Breast epithelium (tissue), 4 donors: ENCODE data around the gene DTL. TPM values are rescaled to one million over a fixed set of nuclear protein-coding genes. Genes with fewer than 3 reads are reported as not detected.

Source experiments
- DNase-seq, 2 donors: peaks; one replicate each; pipeline ENCODE4 v3.0.0-alpha.2; 2019; ENCODE audit warnings: low spot score in 2 of 2
- H3K27ac ChIP-seq, 2 donors: fragments of 200-600 bp; sonication (generic) in 1 of 2; one replicate each; pipeline ENCODE4 v1.5.1; 2016 to 2019; ENCODE audit warnings: mild to moderate bottlenecking in 1 of 2
- H3K27me3 ChIP-seq, 2 donors: fragments of 200-600 bp; sonication (generic) in 1 of 2; one replicate each; pipeline versions ENCODE4 v1.5.1 to v1.6.0; 2017 to 2019; ENCODE audit warnings: control low read depth in 1 of 2, mild to moderate bottlenecking in 1 of 2
- H3K36me3 ChIP-seq: fragments of 200-600 bp; one replicate; pipeline ENCODE4 v1.5.1; 2019
- H3K4me1 ChIP-seq, 2 donors: fragments of 200-600 bp; sonication (generic); one replicate each; pipeline ENCODE4 v1.5.1; 2016 to 2019; ENCODE audit warnings: control low read depth in 1 of 2
- H3K4me3 ChIP-seq, 3 donors: fragments of 200-600 bp; sonication (generic); 1 replicate in 2 of 3; 2 replicates in 1 of 3; pipeline ENCODE4 v1.5.1; 2016 to 2019; ENCODE audit warnings: mild to moderate bottlenecking in 3 of 3, moderate library complexity in 2 of 3
- H3K9me3 ChIP-seq, 2 donors: fragments of 200-600 bp; sonication (generic) in 1 of 2; one replicate each; pipeline ENCODE4 v1.5.1; 2016 to 2019; ENCODE audit warnings: control low read depth in 1 of 2
- POLR2A ChIP-seq: fragments of 450-650 bp; IDR thresholded peaks from one replicate; pipeline ENCODE4 v1.6.1; 2016; ENCODE audit warnings: antibody characterized with exemption, mild to moderate bottlenecking, moderate library complexity
- POLR2AphosphoS5 ChIP-seq, 3 donors: sonication (generic); formaldehyde crosslinking; IDR thresholded peaks; one replicate each; pipeline ENCODE4 v1.6.1; 2017; ENCODE audit warnings: antibody characterized with exemption in 3 of 3
- intact Hi-C: fragments of 100-400 bp; cut with DNase I; formaldehyde crosslinking; loops from one replicate; pipeline ENCODE4 v1.15.1; 2023; ENCODE audit warnings: low total_unique reads
- total RNA-seq, 3 donors: library from RNA; depleted of rRNA; stranded (reverse); fragments of >200 nt; gene quantifications; one replicate each; pipeline ENCODE4 v1.1.0, GENCODE V29; 2016
- TF ChIP-seq, protein P1 (sequence below), 3 donors: fragments of 450-650 bp; IDR thresholded peaks; one replicate each; pipeline ENCODE4 v1.5.1; 2016 to 2017; ENCODE audit warnings: antibody characterized with exemption in 3 of 3, mild to moderate bottlenecking in 3 of 3, moderate library complexity in 3 of 3

DTL gene
- total RNA-seq, 3 donors from 2014 or later: 0.29 to 0.80 (median 0.66) TPM

DNA sequence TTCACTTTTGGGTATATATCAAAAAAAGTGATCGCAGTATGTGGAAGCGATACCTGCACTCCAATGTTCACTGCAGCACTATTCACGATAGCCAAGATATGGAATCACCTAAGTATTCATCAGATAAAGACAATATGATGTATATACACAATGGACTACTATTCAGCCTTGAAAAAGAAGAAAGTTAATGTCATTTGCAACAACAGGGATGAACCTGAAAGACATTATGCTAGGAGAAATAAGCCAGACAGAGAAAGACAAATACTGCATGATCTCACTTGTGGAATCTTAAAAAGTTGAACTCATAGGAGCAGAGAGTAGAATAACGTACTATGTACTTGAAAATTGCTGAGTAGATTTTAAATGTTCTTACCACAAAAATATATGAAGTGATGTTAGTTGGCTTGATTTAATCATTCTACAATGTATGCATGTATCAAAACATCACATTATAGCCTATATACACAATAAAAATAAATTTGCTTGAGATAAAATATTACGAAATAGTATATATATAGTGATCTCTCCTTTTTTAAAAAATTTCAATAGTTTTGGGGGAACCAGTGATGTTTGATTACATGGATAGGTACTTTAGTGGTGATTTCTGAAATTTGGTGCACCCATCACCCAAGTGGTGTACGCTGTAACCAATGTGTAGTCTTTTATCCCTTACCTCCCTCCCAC, 56.0 kb downstream of the DTL start:
- no peaks in the 10 kb centered on the region for H3K36me3 ChIP-seq
- H3K9me3 ChIP-seq: no peaks in the 10 kb centered on the region
- no peak overlapping the region for H3K4me3 ChIP-seq
- TF ChIP-seq POLR2A (no peak), POLR2AphosphoS5 (IDR thresholded peaks at IDR 0.05) (no peak)
- TF ChIP-seq, protein P1, sequence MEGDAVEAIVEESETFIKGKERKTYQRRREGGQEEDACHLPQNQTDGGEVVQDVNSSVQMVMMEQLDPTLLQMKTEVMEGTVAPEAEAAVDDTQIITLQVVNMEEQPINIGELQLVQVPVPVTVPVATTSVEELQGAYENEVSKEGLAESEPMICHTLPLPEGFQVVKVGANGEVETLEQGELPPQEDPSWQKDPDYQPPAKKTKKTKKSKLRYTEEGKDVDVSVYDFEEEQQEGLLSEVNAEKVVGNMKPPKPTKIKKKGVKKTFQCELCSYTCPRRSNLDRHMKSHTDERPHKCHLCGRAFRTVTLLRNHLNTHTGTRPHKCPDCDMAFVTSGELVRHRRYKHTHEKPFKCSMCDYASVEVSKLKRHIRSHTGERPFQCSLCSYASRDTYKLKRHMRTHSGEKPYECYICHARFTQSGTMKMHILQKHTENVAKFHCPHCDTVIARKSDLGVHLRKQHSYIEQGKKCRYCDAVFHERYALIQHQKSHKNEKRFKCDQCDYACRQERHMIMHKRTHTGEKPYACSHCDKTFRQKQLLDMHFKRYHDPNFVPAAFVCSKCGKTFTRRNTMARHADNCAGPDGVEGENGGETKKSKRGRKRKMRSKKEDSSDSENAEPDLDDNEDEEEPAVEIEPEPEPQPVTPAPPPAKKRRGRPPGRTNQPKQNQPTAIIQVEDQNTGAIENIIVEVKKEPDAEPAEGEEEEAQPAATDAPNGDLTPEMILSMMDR (IDR thresholded peaks at IDR 0.05): no peak
- no peaks in the 10 kb centered on the region for H3K27me3 ChIP-seq
- peaks cover 0 to 3% of the 10 kb centered on the region in 2 donors for H3K4me1 ChIP-seq
- no peak overlapping the region for H3K27ac ChIP-seq
- intact Hi-C loops: no loop called here
- no peak for DNase-seq

DNA sequence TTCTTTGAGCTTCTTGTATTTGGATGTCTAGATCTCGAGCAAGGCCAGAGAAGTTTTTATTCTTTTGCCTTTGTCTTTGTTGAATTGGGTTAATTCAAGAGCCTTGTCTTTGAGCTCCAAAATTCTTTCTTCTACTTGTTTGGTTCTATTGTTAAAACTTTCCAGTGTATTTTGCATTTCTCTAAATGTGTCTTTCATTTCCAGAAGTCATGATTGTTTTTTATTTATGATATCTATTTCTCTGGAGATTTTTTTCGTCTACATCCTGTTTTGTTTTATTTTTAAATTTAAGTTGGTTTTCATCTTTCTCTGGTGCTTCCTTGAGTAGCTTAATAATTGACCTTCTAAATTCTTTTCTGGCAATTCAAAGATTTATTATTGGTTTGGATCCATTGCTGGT, 61.8 kb downstream of the DTL start:
- Histone ChIP-seq H3K4me3 (no peak overlapping the region), H3K4me1 (no peaks in the 10 kb centered on the region), H3K27ac (no peak overlapping the region), H3K9me3 (no peaks in the 10 kb centered on the region), H3K27me3 (no peaks in the 10 kb centered on the region), H3K36me3 (no peaks in the 10 kb centered on the region)
- DNase-seq: no peak
- intact Hi-C loops: no loop called here
- no peak for TF ChIP-seq POLR2A
- TF ChIP-seq, protein P1 (IDR thresholded peaks at IDR 0.05): no peak
- no peak for TF ChIP-seq POLR2AphosphoS5 (IDR thresholded peaks at IDR 0.05)

DNA sequence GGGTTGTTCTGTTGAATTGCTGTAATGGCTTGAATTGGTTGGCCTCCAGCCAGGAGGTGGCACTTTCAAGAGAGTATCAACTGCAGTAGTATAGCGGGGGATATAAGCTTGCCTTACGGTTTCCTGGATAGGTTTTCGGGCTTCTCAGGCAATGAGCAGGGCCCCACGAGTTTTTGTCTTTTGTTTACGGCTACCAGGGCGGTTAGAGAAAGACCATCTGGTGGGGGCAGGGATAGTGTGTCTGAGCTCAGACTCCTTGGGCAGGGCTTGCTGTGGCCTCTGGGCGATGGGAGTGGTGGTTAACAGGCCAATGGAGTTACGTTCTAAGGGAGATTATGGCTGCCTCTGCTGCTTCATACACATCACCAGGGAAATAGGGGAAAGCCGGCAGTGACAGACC, 62.8 kb downstream of the DTL start:
- H3K36me3 ChIP-seq: no peaks in the 10 kb centered on the region
- no peaks in the 10 kb centered on the region for H3K9me3 ChIP-seq
- H3K27ac ChIP-seq: no peak overlapping the region
- H3K27me3 ChIP-seq: no peaks in the 10 kb centered on the region
- intact Hi-C loops: no loop called here
- no peak for DNase-seq
- H3K4me1 ChIP-seq: no peaks in the 10 kb centered on the region
- TF ChIP-seq POLR2A: no peak
- no peak for TF ChIP-seq POLR2AphosphoS5 (IDR thresholded peaks at IDR 0.05)
- TF ChIP-seq, protein P1 (IDR thresholded peaks at IDR 0.05): no peak
- H3K4me3 ChIP-seq: no peak overlapping the region

DNA sequence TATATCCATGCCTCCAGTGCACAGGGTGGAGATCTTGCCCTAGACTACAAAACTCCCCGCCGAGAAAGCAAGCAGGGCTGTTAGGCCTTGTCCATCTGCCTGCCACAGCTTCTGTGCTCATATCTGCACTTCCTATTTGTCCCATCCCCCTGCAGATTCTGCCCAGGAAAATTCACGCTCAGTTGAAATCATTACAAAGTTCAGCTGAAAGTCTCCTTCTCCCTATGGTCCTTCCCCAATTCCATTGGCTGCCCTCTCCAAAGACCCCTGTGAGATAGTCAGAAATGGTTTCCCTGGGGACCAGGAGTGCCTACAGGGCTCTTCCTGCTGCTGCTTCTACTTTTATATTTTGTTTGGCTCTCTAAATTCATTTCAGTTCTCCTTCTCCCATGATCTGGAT, 63.2 kb downstream of the DTL start:
- no peak for DNase-seq
- Histone ChIP-seq H3K27ac (no peak overlapping the region), H3K4me1 (no peaks in the 10 kb centered on the region), H3K9me3 (no peaks in the 10 kb centered on the region), H3K4me3 (no peak overlapping the region), H3K36me3 (no peaks in the 10 kb centered on the region), H3K27me3 (no peaks in the 10 kb centered on the region)
- intact Hi-C loops: no loop called here
- TF ChIP-seq POLR2AphosphoS5 (IDR thresholded peaks at IDR 0.05) (no peak), POLR2A (no peak)
- TF ChIP-seq, protein P1 (IDR thresholded peaks at IDR 0.05): no peak

DNA sequence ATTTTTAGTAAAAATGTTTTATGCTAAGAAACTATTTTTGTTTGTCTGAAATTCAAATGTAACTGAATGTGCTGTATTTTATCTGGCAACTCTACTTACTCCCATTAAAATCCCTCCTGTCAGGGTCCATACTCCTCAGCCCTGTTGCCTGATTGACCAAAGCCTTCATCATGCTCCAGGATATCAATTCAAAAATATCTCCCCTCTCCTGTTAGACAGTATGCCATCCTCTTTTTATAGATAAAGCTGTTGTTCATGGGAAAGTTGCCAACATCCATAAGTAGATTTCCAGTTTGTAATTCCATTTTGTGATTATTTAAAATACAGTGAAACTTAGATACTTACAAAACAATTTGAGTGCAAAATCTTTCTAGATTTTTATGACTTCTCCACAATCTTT, 65.7 kb downstream of the DTL start:
- intact Hi-C loops: no loop called here
- Histone ChIP-seq H3K9me3 (no peaks in the 10 kb centered on the region), H3K27ac (no peak overlapping the region), H3K27me3 (no peaks in the 10 kb centered on the region), H3K4me3 (no peak overlapping the region), H3K4me1 (no peaks in the 10 kb centered on the region), H3K36me3 (no peaks in the 10 kb centered on the region)
- no peak for DNase-seq
- TF ChIP-seq POLR2A (no peak), POLR2AphosphoS5 (IDR thresholded peaks at IDR 0.05) (no peak)
- TF ChIP-seq, protein P1 (IDR thresholded peaks at IDR 0.05): no peak
